IPS-NIHi7 (cell line): Measurements from ENCODE around the gene ABLIM1.

Experiments
- DNase-seq: peaks from one replicate; pipeline ENCODE4 v3.0.0; 2012; ENCODE audit warnings: mixed read lengths; ENCODE audit errors: extremely low spot score

ABLIM1 gene

GRCh38 chr10:114408968-114409444 lies 249.1 kb downstream of the ABLIM1 start:
- DNase-seq, result no peak

- DNase-seq, result no peak
Observed at GRCh38 chr10:114408112-114408967, 249.7 kb downstream of the ABLIM1 start.

GRCh38 chr10:114406455-114406854 lies 251.6 kb downstream of the ABLIM1 start:
- no peak for DNase-seq

DNA sequence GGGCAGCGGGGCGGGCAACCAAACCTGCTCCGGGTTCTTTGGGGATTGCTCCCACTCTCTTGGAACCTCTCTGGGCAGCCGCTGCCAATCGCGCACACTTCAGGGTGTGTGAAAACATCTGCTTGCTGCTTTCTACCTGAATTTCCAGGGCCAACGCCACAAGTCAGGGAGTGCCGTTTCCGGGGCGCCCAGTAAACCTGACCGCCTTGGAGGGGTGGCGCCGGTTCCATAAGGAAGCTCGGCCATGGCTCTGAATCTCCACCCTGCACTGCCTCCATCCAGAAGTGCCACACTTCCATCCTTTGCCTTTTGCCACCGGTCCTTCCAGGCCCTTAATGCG lies 253.1 kb downstream of the ABLIM1 start:
- DNase-seq, result peak; percentile 29

DNA sequence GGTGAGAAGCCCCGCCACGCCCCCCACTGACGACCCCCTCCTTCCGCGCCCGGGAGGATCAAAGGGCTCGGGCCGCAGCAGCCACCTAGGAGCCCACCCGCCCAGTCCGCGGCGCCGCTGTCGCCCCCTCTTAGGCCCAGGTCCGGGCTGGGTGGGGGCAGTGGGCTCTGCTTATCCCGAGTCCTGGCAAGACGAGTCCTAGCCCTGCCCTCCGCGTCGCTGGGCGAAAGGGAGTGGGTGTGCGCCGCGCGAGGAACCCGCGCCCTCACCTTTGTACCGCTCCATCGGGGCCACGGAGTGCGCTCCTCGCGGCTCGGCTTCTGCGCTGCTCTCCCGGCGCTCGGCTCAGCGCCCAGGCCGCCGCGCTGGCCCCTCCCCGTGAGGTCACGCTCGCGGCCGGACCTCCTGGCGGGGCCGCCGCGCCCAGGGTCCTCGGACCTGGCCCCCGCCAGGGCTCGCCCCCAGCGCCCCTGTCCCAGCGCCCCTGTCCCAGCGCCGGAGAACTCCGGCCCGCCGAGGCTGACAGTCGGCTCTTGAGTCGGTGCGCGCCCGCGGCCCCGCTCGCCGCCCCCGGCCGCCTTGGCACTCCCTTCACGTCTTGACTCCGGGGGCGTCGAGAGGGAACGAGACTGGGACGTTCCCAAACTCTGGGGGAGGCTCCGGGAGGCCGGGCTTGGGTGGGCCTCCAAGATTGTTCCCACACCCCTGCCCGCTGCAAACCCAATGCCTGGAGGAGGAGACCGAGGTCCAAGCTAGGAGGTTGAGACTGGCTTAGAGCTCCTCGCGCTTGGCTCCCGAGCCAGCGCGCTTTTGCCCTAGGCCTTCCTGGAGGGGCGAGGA lies 253.7 kb downstream of the ABLIM1 start, which contains the start of gene AFAP1L2:
TSS of gene AFAP1L2 (minus strand) at position 332 of the 840 bp plus-strand sequence. CDS start at position 285, 47 bp downstream.
- no peak for DNase-seq

DNA sequence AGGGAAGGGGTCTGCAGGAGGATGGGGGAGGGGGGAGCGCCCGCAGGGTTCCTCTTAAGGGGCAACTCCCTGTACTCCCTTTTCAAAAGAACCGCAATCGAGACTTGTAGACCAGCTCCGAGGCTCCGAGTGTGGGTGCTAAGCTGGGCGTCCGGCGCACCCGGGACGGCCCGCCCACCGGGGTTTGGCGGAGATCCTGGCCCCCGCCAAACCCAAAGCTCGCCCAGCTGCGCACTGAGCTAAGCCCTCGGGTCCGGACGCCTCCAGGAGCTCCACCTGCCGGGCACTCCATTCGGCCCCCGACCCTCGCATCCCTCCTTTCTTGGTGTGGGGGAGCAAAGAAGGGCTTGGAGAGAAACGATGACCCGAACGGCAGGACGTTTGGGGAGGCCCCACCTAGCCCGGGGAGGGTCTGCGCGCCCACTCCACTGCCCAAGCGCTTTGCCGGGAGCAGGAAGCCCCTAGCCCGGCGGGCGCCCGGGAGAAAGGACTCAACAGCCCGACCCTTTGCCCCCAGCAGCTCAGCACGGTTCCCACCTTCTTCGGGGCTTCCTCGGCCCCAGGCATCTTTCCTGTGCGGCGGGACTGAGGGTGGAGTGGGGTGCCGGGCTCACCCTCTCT lies 254.4 kb downstream of the ABLIM1 start:
- peak; percentile 64 for DNase-seq

GRCh38 chr10:114402871-114403540 lies 255.1 kb downstream of the ABLIM1 start:
- no peak for DNase-seq

GRCh38 chr10:114402233-114402632 lies 255.8 kb downstream of the ABLIM1 start:
- no peak for DNase-seq

DNA sequence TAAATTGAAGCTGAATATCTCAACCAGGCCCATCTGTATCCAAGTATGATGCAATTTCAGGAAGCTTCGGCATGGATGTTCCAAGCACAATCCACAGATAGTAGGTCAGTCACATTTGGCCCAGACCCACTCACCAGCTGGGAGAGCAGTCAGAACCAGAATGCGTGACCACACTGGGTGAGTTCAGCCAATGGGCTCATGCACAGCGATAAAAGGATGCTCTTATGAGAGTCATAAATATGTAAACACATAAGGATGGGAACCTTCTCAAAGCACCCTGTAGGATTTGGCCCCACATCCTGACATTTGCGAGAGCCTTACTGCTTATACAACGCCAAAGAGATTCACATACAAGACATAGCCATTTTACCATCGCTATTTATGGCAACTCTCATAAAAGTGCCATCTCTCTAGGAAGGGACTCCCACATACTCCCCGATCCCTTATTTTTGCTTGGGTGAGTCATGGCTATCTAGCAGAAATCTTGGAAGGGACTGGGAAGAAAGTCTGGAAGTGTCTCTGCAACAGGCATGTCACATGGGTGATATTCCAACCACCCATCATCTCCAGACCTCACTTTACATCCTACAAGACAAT lies 256.8 kb downstream of the ABLIM1 start:
- DNase-seq, result no peak

- DNase-seq, result no peak
Observed at GRCh38 chr10:114400091-114400490, 258.0 kb downstream of the ABLIM1 start.

DNA sequence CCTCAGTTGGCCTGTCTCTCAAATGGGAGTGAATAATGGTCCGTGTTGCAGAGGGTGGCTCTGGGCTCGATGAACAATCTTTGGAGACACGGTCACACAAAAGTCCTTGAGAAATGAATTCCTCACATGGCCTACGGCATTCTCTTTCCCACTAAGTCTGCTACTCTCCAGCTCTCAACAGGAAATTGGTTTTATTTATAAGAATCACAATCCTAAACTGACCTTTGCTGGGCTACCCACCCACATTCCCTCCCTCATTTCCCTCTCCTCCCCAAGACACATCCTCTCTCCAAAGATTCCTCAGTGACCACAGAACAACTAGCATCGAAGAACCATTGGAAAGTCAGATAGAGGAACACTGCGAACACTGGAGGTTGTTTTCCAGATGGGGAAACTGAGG lies 258.5 kb downstream of the ABLIM1 start:
- DNase-seq, result no peak

- no peak for DNase-seq
Observed at GRCh38 chr10:114398587-114399331, 259.3 kb downstream of the ABLIM1 start.

- no peak for DNase-seq
Observed at GRCh38 chr10:114397651-114398145, 260.4 kb downstream of the ABLIM1 start.

GRCh38 chr10:114396464-114396863 lies 261.6 kb downstream of the ABLIM1 start:
- DNase-seq, result no peak

GRCh38 chr10:114395366-114396022 lies 262.6 kb downstream of the ABLIM1 start:
- no peak for DNase-seq

- no peak for DNase-seq
Observed at GRCh38 chr10:114394531-114394930, 263.5 kb downstream of the ABLIM1 start.

GRCh38 chr10:114393886-114394285 lies 264.2 kb downstream of the ABLIM1 start:
- DNase-seq, result no peak

DNA sequence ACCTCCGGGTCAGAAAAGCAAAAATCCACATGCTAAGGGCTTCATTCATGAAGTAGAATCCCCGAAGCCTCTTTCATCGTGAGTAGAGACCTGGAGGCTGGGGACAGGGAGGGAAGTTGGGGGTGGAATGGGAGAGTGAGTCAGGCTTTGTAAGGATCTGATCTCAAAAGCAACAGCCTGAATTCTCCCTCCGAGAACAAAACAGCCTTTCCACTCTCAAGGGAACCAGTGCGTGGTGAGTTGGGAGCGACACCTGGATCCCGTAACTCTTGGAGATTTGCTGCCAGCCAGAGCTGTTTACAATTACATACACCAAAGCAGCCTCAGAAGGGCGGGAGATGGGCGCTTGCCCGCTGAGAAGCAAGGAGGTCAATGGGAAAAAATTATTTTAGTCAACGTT lies 264.6 kb downstream of the ABLIM1 start:
- DNase-seq, result no peak

- DNase-seq, result no peak
Observed at GRCh38 chr10:114392112-114392835, 265.8 kb downstream of the ABLIM1 start.
